ENCODE data around the gene SLC39A6.
"Not testable (repeated sequence)": the region's sequence is repeated elsewhere in the genome, so short reads cannot be mapped to it uniquely, and the experiment has no call there.

The SLC39A6 gene

GRCh38 chr18:36135264-36135663, 6.1 kb upstream of the SLC39A6 start:
- no peak for FAIRE-seq
- DNase-seq (ENCODE audit: low spot score) = no peak

- DNase-seq (ENCODE audit: low spot score) (no peak), FAIRE-seq (no peak)
These were observed 3.6 kb upstream of the SLC39A6 start for GRCh38 chr18:36132756-36133155.

- no peak for FAIRE-seq
These were observed 2.7 kb upstream of the SLC39A6 start for GRCh38 chr18:36131692-36132483.

DNA sequence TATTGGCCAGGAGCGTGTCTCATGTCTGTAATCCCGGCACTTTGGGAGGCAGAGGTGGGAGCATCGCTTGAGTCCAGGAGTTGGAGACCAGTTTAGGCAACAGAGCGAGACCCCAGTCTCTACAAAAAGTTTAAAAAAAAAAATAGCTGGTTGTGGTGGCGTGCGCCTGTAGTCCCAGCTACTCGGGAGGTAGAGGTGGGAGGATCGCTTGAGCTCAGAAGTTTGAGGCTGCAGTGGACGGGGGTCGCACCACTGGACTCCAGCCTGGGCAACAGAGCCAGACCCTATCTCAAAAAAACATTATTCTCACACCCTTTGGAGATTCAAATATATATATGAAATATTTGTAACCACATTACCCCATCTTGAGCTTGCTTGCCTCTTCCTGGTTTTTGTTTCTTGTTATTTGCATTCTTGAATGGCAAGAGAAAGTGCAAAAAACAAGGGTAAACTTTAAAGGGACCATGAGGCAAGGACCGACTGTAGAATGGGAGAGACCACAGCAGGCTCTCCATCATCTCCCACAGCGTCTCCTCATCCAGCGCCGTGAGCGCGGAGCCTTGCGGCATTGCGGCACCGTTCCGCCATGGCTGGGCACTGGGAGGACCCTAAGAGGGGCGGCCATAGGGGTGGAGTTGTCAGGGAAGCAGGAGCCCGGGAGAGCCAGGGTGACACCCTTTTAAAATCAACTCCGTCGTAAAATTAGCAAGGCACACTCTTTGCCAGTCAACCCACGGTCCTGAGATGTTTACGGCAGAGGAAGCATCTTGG, 1.9 kb upstream of the SLC39A6 start:
- DNase-seq (ENCODE audit: low spot score) = no peak

More at GRCh38 chr18:36131692-36132483, 2.7 kb upstream of the SLC39A6 start:
- no peak for DNase-seq (ENCODE audit: low spot score)

DNA sequence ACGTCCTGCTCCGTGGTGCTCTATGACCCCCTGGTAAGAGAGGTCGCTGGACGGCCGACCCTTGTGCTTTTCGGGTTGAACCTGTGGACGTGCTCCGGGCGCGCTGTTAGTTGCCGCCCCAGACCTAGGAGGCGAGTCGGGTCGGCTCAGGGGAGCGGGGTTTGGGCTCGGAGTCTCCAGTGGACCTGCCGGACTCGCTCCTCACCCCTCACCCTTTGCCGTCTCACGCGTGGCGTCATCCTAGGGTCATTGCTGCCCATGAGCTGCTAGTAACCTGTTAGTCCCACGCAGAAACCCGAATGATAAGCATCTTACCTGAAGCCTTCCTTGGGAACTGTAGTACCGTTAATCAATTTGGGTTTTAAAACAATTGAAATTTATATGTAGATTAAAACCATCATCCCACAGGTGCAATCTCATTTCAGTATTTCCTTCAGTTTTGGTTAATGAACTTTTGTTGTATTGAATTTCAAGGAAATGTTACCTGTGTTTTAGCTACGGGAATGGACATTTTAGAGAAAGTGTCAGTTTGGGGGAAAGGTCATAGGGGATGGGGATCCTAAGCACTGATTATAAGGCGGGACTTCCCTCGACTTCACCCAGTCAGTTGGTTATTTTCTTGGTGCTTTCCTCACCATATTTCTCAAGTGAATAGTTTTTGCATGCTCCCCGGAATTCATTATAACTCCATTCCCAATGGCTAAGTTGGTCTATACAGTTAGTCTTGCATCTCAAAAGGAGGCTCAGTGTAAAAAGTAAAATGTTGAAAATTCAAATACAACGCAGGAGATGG, 1.1 kb upstream of the SLC39A6 start:
- no peak for FAIRE-seq
- DNase-seq (ENCODE audit: low spot score) = no peak

More for the DNA sequence above, 1.9 kb upstream of the SLC39A6 start:
- no peak for FAIRE-seq

DNA sequence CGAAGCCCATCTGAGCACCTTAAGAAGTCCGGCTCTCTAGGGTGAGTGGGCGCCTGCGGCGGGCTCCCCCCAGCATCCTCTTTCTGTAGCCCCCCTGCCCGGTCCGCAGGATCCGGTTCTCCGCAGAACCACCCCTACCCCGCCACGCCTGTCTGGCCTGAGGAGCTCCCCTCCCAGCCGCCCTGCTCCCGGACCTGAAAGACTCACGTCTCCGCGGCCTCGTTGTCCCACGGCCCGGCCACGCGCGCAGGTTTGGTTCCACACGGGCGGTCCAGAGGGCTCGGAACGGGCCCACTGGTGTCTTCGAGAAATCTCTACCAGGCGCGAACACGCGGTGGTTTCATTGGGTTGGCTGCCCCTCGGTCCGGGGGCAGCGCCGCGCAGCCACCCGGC, 237 bp downstream of the SLC39A6 start:
- no peak for FAIRE-seq
- no peak for DNase-seq (ENCODE audit: low spot score)

- no peak for FAIRE-seq
- DNase-seq (ENCODE audit: low spot score) = peak; percentile 19
These were observed 640 bp downstream of the SLC39A6 start for GRCh38 chr18:36128530-36128870.

DNA sequence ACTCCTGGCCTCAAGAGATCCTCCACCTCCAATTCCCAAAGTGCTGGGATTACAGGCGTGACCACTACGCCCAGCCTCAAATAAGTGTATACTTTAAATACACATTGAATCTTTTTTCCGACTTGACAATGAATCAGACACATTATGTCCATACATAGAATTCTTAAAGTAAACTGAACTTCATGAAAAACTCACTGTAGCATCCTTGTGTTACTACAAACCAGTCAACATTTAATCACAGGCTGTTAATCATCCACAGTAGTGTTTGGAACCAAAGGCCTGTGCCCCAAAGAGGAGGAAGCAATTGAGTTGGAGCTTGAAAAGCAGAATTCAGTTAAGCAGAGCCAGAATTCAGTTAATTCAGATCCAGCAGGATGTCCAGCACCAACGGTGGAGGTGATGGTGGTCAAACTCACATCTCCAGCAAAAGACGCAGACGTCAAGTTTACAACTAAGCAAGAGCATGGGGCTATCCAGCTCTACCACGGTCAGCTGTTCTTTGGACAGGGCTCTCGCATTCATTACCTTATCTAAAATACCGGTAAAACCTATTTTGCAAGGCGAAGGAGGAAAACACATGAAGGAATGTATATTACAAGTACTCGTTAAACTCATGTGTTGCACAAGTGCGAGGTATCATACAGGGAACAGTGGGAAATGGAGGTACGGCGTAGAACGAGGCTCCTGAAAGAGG, 1.2 kb downstream of the SLC39A6 start:
- no peak for FAIRE-seq
- no peak for DNase-seq (ENCODE audit: low spot score)

- FAIRE-seq (no peak), DNase-seq (ENCODE audit: low spot score) (no peak)
These were observed 2.5 kb downstream of the SLC39A6 start for GRCh38 chr18:36126668-36127067.

GRCh38 chr18:36124841-36125240, 4.3 kb downstream of the SLC39A6 start:
- no peak for FAIRE-seq
- DNase-seq (ENCODE audit: low spot score) = no peak

GRCh38 chr18:36120297-36120696, 8.8 kb downstream of the SLC39A6 start:
- FAIRE-seq (no peak), DNase-seq (ENCODE audit: low spot score) (no peak)

- not testable (repeated sequence) for DNase-seq (ENCODE audit: low spot score); FAIRE-seq
These were observed 12.4 kb downstream of the SLC39A6 start for GRCh38 chr18:36116771-36117170.

GRCh38 chr18:36114738-36115137, 14.4 kb downstream of the SLC39A6 start:
- FAIRE-seq (no peak), DNase-seq (ENCODE audit: low spot score) (no peak)

DNA sequence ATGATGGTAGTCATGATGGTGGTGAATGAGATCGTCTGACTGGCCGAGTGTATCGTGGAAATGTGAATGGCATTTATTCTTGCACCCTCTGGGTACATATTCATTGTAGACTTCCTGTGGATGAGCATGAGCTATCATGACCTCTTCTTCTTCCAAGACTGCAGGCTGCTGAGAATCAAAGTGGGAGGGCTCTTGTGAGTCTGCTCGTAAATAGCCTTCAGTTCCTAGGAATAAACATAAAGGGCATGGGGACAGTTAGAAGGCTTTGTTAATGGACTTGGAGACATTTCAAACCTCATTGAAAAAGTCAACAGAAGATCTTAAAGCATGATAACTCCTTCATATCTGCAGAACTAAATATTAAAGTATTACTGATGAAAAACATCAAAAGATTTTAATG, 14.9 kb downstream of the SLC39A6 start:
- DNase-seq (ENCODE audit: low spot score) (no peak), FAIRE-seq (no peak)

- FAIRE-seq (no peak), DNase-seq (ENCODE audit: low spot score) (no peak)
These were observed 16.8 kb downstream of the SLC39A6 start for GRCh38 chr18:36112302-36112701.

DNA sequence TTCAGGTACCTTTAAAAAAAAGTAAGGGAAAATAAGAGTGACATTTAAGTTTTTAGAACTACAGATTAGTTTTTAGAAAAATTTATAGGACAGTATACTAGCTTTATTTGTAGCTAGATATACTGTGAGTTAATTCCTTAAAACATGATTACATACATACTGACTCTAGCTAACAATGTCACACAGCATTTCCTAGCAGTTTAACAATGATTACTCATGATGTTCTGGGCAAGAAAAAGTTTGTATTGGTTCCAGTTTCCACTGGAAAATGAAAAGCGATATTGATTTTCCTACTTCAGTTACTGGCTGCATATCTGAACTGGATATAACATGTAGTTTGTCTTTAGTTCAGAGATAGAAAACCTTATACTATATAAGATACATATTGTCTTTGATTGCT, 19.4 kb downstream of the SLC39A6 start:
- FAIRE-seq = no peak
- no peak for DNase-seq (ENCODE audit: low spot score)

GRCh38 chr18:36108601-36109000, 20.5 kb downstream of the SLC39A6 start:
- FAIRE-seq (no peak), DNase-seq (ENCODE audit: low spot score) (no peak)

DNA sequence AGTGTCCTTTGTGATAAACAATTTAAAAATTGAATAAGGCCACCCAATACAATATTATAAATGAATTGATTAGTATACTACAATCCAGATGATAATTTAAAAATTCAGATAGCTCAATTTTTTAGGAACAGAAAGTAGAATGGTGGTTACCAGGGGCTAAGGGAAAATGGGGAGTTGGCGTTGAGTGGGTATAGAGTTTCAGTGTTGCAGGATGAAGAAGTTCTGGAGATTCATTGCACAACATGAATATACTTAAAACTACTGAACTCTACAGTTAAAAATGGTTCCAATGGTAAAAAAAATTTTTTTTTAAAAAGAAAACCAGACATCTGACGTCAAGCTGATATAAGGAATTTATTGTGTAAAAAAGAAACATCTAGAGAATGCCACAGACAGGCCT, 20.9 kb downstream of the SLC39A6 start:
- FAIRE-seq (no peak), DNase-seq (ENCODE audit: low spot score) (no peak)

DNA sequence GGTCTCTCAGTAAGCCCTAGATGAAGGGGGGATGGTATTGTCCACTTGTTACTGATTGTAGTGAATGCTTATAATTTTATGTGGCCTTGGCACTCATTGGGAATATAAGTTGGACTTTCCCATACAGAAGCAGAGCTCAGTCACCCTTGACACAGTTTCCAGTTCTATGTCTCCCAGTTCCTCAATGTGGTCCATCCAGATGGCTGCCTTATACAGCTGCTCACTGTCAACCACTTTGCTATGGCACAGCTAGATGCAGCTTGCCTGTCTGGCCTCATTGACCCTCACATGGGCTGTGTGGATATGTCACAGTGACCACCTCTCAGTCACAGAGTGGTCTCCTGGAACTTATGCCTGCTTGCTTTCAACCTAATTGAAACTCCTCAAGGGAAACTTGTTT, 21.7 kb downstream of the SLC39A6 start:
- FAIRE-seq (no peak), DNase-seq (ENCODE audit: low spot score) (no peak)

DNA sequence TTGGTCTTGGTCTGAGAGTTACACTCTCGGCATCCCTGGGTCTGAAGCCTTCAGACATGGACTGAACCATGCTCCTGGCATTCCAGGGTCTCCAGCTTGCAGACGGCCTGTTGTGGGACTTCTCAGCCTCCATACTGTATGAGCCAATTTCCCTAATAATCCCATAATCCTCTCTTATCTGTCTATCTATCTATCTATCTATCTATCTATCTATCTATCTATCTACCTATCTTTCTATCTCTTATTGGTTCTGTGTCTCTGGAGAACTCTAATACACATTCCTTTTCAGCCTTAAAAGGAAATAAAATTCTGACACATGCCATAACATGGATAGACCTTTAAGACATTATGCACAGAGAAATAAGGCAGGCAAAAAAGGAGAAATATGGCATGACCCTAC, 24.4 kb downstream of the SLC39A6 start:
- FAIRE-seq (no peak), DNase-seq (ENCODE audit: low spot score) (no peak)

DNA sequence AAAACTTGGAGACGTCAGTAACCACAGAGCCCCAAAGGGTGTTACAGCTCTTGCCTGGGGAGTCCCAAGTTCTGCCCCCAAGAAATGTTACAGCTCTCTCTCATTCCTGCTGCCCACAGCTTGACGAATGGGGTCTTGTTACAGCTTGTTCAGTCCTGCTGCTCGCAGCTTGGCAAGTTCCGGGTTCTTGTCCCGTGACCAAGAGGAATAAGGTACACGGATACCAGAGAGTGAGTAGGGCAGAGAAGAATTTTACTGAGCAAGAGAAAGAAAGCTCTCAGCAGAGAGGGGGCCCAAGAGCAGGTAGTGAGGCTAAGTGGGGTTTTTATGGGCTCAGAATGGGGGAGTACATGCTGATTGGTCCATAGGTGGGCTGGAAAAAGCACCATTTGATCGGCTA, 27.2 kb downstream of the SLC39A6 start:
- FAIRE-seq (no peak), DNase-seq (ENCODE audit: low spot score) (no peak)

Measured in urothelium cell line (cell line).